HG02571 (cell line): ENCODE measurements around the gene PHACTR1.

Experiments used
- ATAC-seq: cut with Tn5 transposase; IDR thresholded peaks from one replicate; pipeline ENCODE4 v1.9.1; 2021; ENCODE audit warnings: mild to moderate bottlenecking, moderate library complexity; ENCODE audit not compliant: unreplicated experiment

Gene PHACTR1

DNA sequence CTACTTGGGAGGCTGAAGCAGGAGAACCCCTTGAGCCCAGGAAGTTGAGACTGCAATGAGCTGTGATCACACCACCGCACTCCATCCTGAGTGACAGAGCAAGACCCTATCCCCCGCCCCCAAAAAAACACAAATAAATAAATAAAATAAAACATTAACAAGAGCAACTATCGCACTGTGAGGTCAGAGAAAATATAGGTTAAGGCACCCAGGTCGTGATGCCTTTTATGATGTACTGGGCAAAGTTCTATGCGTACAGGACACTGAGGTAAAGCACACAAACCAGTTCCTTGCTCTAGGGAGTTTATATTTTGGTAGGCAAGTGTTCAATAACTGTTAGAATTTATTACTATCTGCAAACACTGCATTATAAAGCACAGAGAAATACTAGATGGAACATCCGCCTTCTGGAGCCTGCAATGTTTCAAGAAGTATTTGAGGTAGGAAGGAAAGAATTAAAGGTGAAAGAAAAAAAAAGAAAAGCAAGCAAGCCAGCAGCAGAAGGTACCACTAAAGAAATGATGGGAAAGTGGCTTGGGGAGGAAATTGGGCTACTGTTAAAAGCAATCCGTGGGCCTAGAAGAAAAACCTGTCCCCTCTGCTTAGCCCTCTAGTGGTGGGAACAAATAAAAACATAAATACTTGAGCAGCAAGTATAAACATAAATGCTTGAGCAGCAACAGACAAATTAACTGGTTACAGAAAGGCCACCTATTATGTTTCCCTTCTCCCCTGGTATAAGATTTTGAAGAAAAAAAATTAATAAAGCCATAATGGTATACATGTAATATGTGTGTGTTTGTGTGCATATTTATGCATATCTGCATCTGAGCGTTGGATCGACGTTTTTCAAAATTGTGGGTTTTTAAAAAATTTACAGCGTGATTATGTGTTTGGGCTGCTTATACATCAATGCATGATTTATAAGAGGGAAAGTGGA lies 128.0 kb downstream of the PHACTR1 start:
- no peak for ATAC-seq

- ATAC-seq: no peak
These were observed 128.8 kb downstream of the PHACTR1 start for GRCh38 chr6:12845224-12846004.

- no peak for ATAC-seq
These were observed 132.6 kb downstream of the PHACTR1 start for GRCh38 chr6:12848964-12849808.

DNA sequence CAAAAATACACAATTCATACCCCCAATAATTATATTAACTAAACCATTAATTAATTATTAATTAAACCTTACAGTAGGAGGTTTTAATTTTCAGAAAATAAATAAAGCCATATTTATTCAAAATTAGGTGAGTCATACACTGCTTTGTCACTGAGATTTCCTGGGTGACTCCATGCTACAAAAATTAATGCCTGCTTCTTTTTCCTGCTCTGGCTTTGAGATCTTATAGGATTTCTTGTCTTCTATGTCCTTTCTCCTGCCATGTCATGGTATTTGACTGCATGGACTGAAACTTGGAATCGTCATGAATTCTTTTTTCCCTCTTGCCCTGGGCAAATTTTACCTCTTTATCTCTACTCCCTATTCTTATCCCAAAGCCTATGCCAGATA lies 133.2 kb downstream of the PHACTR1 start:
- no peak for ATAC-seq

DNA sequence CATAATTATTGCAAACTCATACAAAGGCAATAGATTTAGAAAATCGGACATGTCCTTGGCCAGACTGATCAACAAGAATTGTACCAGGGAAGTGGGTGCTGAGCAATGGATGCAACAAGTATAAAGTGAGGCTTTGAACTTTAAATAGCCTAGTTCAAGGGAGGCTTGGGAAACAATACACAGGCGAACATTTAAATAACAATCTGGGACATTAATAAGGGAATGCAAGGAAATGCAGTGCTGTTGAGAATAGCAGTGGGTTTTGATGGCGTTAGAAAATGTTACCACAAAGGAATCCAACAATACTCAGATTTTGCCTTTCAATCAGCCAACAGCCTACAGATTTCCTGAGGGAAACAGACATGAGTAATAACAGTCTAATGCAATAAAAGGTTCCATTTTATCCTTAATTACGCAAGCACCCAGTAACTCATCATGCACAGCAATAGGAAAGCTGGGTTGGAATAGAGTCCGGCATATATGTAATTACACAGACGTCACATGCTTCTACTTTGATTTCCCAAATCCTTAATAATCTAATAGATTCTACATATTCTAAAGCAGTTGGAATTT lies 134.6 kb downstream of the PHACTR1 start:
- ATAC-seq: no peak

DNA sequence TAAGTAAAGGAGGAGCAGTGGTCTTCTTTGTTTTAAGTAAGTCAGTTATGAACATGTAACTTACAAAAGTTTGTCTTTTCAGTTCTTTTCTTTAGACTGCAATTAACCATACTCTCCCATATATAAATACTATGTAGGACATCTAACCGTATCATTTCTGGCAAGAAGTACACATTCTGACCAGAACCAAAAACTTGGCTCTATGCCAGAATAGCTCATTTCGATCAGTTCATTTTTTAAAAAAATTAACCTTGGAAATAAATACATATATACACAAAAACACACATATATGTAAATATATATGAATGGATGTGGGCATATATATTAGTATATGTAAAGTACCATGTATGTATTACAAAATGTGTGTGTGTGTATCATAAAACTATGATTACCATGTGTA lies 145.0 kb downstream of the PHACTR1 start:
- no peak for ATAC-seq

GRCh38 chr6:12865117-12865516 lies 148.6 kb downstream of the PHACTR1 start:
- no peak for ATAC-seq

- no peak for ATAC-seq
These were observed 149.2 kb downstream of the PHACTR1 start for GRCh38 chr6:12865671-12866181.

DNA sequence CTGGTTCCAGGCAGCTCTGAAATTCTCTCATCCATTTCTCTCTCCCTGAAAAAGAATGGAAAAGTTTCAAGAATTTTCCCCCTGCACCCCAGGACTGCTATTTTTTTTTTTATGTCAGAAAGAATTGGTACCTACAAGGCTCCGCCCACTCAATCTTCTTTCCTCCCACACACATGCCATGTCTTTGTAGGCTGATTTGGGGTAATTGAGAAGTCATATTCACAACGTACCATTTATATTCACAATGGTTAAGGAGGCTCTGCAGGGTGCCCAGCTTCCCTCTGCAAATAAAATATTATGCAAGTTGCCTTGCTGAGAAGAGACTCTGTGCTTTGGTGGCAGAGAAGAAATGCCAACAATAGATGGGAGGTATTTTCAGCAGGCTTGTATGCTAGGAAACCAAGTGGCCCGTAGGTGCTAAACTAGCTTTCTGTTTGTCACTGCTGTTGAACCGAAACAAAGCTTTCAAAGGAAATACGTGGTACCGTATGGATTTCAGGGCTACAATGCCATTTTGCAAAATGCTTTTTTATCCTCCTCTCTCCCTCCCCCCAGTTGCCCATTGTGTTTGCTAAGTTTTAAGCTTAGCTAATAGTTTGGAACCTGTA lies 150.0 kb downstream of the PHACTR1 start:
- no peak for ATAC-seq

DNA sequence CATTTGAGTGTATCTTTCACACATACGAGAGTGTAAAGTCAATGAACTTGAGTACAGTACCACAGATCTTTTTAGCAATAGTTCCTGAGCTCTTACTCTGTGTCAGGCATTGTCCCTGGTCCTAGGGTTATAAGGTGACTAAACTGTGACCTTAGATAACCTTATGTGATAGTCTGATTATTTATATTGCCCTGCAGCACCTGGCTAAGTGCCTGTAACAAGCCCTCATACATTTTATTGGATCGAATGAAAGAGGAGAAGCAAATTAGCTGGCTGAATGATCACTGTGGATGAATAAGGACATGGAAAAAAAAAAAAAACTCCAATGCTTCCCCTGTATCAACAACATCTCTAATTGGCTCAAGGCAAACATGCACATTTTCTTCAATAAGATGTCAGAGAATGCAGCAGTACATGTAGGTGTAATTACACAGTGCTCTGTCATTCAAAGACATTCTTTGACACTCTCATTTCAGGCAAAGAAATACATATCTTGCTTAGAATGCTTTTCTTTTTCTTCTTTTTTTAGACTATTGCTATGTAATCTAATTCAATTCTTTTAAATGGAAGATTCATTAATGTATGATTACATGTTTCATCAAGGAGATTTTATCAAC lies 153.4 kb downstream of the PHACTR1 start:
- ATAC-seq: no peak

GRCh38 chr6:12873691-12874090 lies 157.1 kb downstream of the PHACTR1 start:
- ATAC-seq: no peak

- no peak for ATAC-seq
These were observed 158.5 kb downstream of the PHACTR1 start for GRCh38 chr6:12875051-12875450.

- ATAC-seq: no peak
These were observed 162.2 kb downstream of the PHACTR1 start for GRCh38 chr6:12878741-12879140.

- no peak for ATAC-seq
These were observed 166.3 kb downstream of the PHACTR1 start for GRCh38 chr6:12882761-12883290.

DNA sequence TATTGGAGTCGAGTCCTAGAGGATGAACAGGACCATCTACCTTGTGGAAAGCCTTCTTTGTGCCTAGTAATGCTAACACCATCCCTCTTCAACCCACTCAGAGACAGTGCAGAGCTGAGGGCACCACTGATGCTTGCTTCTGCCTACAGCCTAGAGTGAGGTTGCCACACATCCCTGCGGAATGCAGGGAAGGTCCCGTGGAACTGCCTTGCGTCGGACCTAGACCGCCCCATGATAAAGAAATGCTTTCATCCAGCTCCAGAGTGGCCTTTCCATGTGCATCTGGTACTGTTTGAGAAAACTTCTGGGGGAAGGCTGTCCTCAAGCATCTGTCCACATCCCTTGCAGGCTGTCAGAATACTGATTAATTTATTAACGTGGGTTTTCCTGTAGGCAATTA lies 168.4 kb downstream of the PHACTR1 start:
- ATAC-seq: no peak

GRCh38 chr6:12886961-12887775 lies 170.6 kb downstream of the PHACTR1 start:
- no peak for ATAC-seq

- ATAC-seq: no peak
These were observed 173.7 kb downstream of the PHACTR1 start for GRCh38 chr6:12890171-12890790.

- ATAC-seq: no peak
These were observed 175.0 kb downstream of the PHACTR1 start for GRCh38 chr6:12891595-12891994.
